ENCODE results near the gene TMCO4. TPM values are rescaled to one million over a fixed set of nuclear protein-coding genes. Genes with fewer than 3 reads are reported as not detected.

The TMCO4 gene
- total RNA-seq, 1 experiment from 2014 or later = 4.3 TPM

- TF ChIP-seq EZH2 (IDR thresholded peaks at IDR 0.05; ENCODE audit: borderline replicate concordance, low read depth, low read length, poor library complexity, severe bottlenecking) = no peak
- TF ChIP-seq, protein P1, sequence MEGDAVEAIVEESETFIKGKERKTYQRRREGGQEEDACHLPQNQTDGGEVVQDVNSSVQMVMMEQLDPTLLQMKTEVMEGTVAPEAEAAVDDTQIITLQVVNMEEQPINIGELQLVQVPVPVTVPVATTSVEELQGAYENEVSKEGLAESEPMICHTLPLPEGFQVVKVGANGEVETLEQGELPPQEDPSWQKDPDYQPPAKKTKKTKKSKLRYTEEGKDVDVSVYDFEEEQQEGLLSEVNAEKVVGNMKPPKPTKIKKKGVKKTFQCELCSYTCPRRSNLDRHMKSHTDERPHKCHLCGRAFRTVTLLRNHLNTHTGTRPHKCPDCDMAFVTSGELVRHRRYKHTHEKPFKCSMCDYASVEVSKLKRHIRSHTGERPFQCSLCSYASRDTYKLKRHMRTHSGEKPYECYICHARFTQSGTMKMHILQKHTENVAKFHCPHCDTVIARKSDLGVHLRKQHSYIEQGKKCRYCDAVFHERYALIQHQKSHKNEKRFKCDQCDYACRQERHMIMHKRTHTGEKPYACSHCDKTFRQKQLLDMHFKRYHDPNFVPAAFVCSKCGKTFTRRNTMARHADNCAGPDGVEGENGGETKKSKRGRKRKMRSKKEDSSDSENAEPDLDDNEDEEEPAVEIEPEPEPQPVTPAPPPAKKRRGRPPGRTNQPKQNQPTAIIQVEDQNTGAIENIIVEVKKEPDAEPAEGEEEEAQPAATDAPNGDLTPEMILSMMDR (conservative IDR thresholded peaks at IDR 0.05; ENCODE audit: low read depth, low read length) = no peak
- no peaks in the 10 kb centered on the region for H3K36me3 ChIP-seq (ENCODE audit: insufficient read depth, low read length, poor library complexity, severe bottlenecking)
- intact Hi-C loops (cut with micrococcal nuclease; ENCODE audit: unreplicated experiment) = loop anchor here (10.0 kb wide), 1 partner anchor 752 kb away; the partner anchor contains the start of gene ALDH4A1
- ChIA-PET CTCF (interaction anchor here (0.5 kb wide), 1 partner anchor 92 kb away, joined by 3 read pairs; no protein-coding TSS in a partner anchor), POLR2A (ENCODE audit: low non-redundant PET) (no interaction called here)
- no peak for DNase-seq (ENCODE audit: low spot score)
- H3K27ac ChIP-seq (ENCODE audit: low read depth, low read length, poor library complexity, severe bottlenecking) = no peak overlapping the region
- no peak overlapping the region for H3K4me3 ChIP-seq (ENCODE audit: low read depth, low read length, poor library complexity, severe bottlenecking)
- BruUV-seq (replicated peaks) = no TSS peak
- H3K4me1 ChIP-seq (ENCODE audit: insufficient read depth, low read length, poor library complexity, severe bottlenecking) = peaks cover 6% of the 10 kb centered on the region
- no peaks in the 10 kb centered on the region for H3K9me3 ChIP-seq (ENCODE audit: low read depth, low read length, poor library complexity, severe bottlenecking)
- no peaks in the 10 kb centered on the region for H3K27me3 ChIP-seq (replicated peaks; ENCODE audit: insufficient read depth, low read depth, low read length, poor library complexity)
Observed at GRCh38 chr1:19656780-19657466, 142.8 kb downstream of the TMCO4 start.

- no TSS peak for BruUV-seq (replicated peaks)
- no peak overlapping the region for H3K4me3 ChIP-seq (ENCODE audit: low read depth, low read length, poor library complexity, severe bottlenecking)
- H3K27ac ChIP-seq (ENCODE audit: low read depth, low read length, poor library complexity, severe bottlenecking) = no peak overlapping the region
- no peaks in the 10 kb centered on the region for H3K27me3 ChIP-seq (replicated peaks; ENCODE audit: insufficient read depth, low read depth, low read length, poor library complexity)
- POLR2A ChIA-PET (ENCODE audit: low non-redundant PET) = no interaction called here
- CTCF ChIA-PET = no interaction called here
- no peaks in the 10 kb centered on the region for H3K9me3 ChIP-seq (ENCODE audit: low read depth, low read length, poor library complexity, severe bottlenecking)
- intact Hi-C loops (cut with micrococcal nuclease; ENCODE audit: unreplicated experiment) = loop anchor here (10.0 kb wide), 1 partner anchor 751 kb away; the partner anchor contains the start of gene ALDH4A1
- no peak for TF ChIP-seq EZH2 (IDR thresholded peaks at IDR 0.05; ENCODE audit: borderline replicate concordance, low read depth, low read length, poor library complexity, severe bottlenecking)
- TF ChIP-seq, protein P1 (conservative IDR thresholded peaks at IDR 0.05; ENCODE audit: low read depth, low read length) = no peak
- H3K4me1 ChIP-seq (ENCODE audit: insufficient read depth, low read length, poor library complexity, severe bottlenecking) = peaks cover 8% of the 10 kb centered on the region
- no peak for DNase-seq (ENCODE audit: low spot score)
- H3K36me3 ChIP-seq (ENCODE audit: insufficient read depth, low read length, poor library complexity, severe bottlenecking) = no peaks in the 10 kb centered on the region
Observed at GRCh38 chr1:19656134-19656779, 143.5 kb downstream of the TMCO4 start.

DNA sequence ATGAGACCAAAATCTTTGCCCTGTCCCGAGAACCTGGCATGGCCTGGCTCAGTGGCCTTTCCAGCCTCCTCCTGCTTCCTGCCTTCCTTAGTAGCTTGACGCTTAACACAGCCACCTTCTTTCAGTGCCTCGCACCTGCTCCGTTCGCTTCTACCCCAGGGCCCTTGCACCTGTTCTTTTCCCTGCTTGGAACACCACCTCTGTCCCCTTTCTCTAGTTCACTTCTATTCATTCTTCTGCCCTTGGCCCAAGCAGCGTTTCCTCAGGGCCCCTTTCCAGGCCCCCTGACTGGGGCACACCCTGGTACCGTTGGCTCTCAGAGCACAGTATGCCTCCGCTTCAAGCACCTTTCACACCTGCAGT, 144.0 kb downstream of the TMCO4 start:
- Histone ChIP-seq H3K27me3 (replicated peaks; ENCODE audit: insufficient read depth, low read depth, low read length, poor library complexity) (no peaks in the 10 kb centered on the region), H3K4me3 (ENCODE audit: low read depth, low read length, poor library complexity, severe bottlenecking) (no peak overlapping the region), H3K9me3 (ENCODE audit: low read depth, low read length, poor library complexity, severe bottlenecking) (no peaks in the 10 kb centered on the region), H3K4me1 (ENCODE audit: insufficient read depth, low read length, poor library complexity, severe bottlenecking) (peaks cover 8% of the 10 kb centered on the region), H3K27ac (ENCODE audit: low read depth, low read length, poor library complexity, severe bottlenecking) (no peak overlapping the region), H3K36me3 (ENCODE audit: insufficient read depth, low read length, poor library complexity, severe bottlenecking) (no peaks in the 10 kb centered on the region)
- TF ChIP-seq, protein P1 (conservative IDR thresholded peaks at IDR 0.05; ENCODE audit: low read depth, low read length) = no peak
- TF ChIP-seq EZH2 (IDR thresholded peaks at IDR 0.05; ENCODE audit: borderline replicate concordance, low read depth, low read length, poor library complexity, severe bottlenecking) = no peak
- no TSS peak for BruUV-seq (replicated peaks)
- CTCF ChIA-PET = no interaction called here
- POLR2A ChIA-PET (ENCODE audit: low non-redundant PET) = no interaction called here
- intact Hi-C loops (cut with micrococcal nuclease; ENCODE audit: unreplicated experiment) = loop anchor here (10.0 kb wide), 1 partner anchor 751 kb away; the partner anchor contains the start of gene ALDH4A1
- DNase-seq (ENCODE audit: low spot score) = no peak

Data from A673 (cell line).